WTC11 (cell line): ENCODE measurements around the gene CTDSP2. TPM values are rescaled to one million over a fixed set of nuclear protein-coding genes. Genes with fewer than 3 reads are reported as not detected.

Source experiments
- ATAC-seq: fragments of 200-7000 bp; cut with Tn5 transposase; 2 replicates; pipeline ENCODE4 v1.10.0; 2021; ENCODE audit warnings: mild to moderate bottlenecking, moderate library complexity
- CTCF ChIA-PET: fragments of 300-600 bp; sonication (Branson Sonifier 250); formaldehyde crosslinking; loops from one replicate; lab custom pipeline; 2021; ENCODE audit warnings: antibody characterized with exemption; lab: Charles Lee
- POLR2A ChIA-PET: fragments of 350-600 bp; sonication (Branson Sonifier 250); formaldehyde crosslinking; loops from one replicate; lab custom pipeline; 2021; ENCODE audit warnings: antibody characterized with exemption; lab: Charles Lee
- DNase-seq: peaks from one replicate; pipeline ENCODE4 v3.0.0; 2021; ENCODE audit warnings: low spot score
- H3K27ac Mint-ChIP-seq: 2 replicates; pipeline ENCODE4 v1.8.0; 2021; ENCODE audit warnings: mixed read lengths
- H3K27me3 Mint-ChIP-seq: 2 replicates; pipeline ENCODE4 v1.8.0; 2021; ENCODE audit warnings: low read depth, mild to moderate bottlenecking, moderate library complexity, mixed read lengths
- H3K36me3 Mint-ChIP-seq: 2 replicates; pipeline ENCODE4 v1.8.0; 2021; ENCODE audit warnings: mixed read lengths
- H3K4me1 Mint-ChIP-seq: 2 replicates; pipeline ENCODE4 v1.8.0; 2022; ENCODE audit warnings: mixed read lengths
- H3K4me3 Mint-ChIP-seq: 2 replicates; pipeline ENCODE4 v1.8.0; 2021; ENCODE audit warnings: mild to moderate bottlenecking, moderate library complexity, mixed read lengths
- H3K9me3 Mint-ChIP-seq: 2 replicates; pipeline ENCODE4 v1.8.0; 2021; ENCODE audit warnings: mixed read lengths
- ATF6 ChIP-seq: sonication (generic); formaldehyde crosslinking; IDR thresholded peaks from 2 replicates; pipeline ENCODE4 v1.8.1; 2023; ENCODE audit warnings: mild to moderate bottlenecking, missing genetic modification reagents
- ELF4 ChIP-seq: sonication (generic); formaldehyde crosslinking; IDR thresholded peaks from 2 replicates; pipeline ENCODE4 v1.8.1; 2022; ENCODE audit warnings: low read depth, mild to moderate bottlenecking, moderate library complexity, missing genetic modification reagents
- EMX1 ChIP-seq: fragments of 250-450 bp; sonication (Bioruptor Pico); IDR thresholded peaks from 2 replicates; pipeline ENCODE4 v1.8.0; 2021; ENCODE audit warnings: mild to moderate bottlenecking
- FOXJ3 ChIP-seq: sonication (generic); formaldehyde crosslinking; IDR thresholded peaks from 2 replicates; pipeline ENCODE4 v1.9.0; 2021; ENCODE audit warnings: missing genetic modification reagents, mild to moderate bottlenecking, borderline replicate concordance
- FOXP4 ChIP-seq: sonication (generic); formaldehyde crosslinking; IDR thresholded peaks from 2 replicates; pipeline ENCODE4 v1.8.0; 2022; ENCODE audit warnings: mild to moderate bottlenecking, missing genetic modification reagents
- GRHL2 ChIP-seq: fragments of 250-450 bp; sonication (Bioruptor Pico); IDR thresholded peaks from 2 replicates; pipeline ENCODE4 v1.8.0; 2022; ENCODE audit warnings: mild to moderate bottlenecking, moderate library complexity; ENCODE audit not compliant: insufficient replicate concordance, severe bottlenecking
- GTF2I ChIP-seq: fragments of 250-450 bp; sonication (Bioruptor Pico); conservative IDR thresholded peaks from 2 replicates; pipeline ENCODE4 v1.4.0; 2021; ENCODE audit warnings: mild to moderate bottlenecking
- JAZF1 ChIP-seq: fragments of 250-450 bp; sonication (Bioruptor Pico); IDR thresholded peaks from 2 replicates; pipeline ENCODE4 v1.9.0; 2021; ENCODE audit warnings: moderate library complexity, mild to moderate bottlenecking, inconsistent platforms
- MXD4 ChIP-seq: fragments of 250-450 bp; sonication (Bioruptor Pico); IDR thresholded peaks from 2 replicates; pipeline ENCODE4 v1.8.0; 2021; ENCODE audit warnings: mild to moderate bottlenecking, moderate library complexity, borderline replicate concordance
- NR1H2 ChIP-seq: sonication (generic); formaldehyde crosslinking; IDR thresholded peaks from 2 replicates; pipeline ENCODE4 v1.9.0; 2021; ENCODE audit warnings: mild to moderate bottlenecking, moderate library complexity, missing genetic modification reagents
- NR3C1 ChIP-seq: sonication (generic); formaldehyde crosslinking; conservative IDR thresholded peaks from 2 replicates; pipeline ENCODE4 v1.8.1; 2023; ENCODE audit warnings: low read depth, mild to moderate bottlenecking, missing genetic modification reagents
- PRDM15 ChIP-seq: sonication (generic); formaldehyde crosslinking; IDR thresholded peaks from 2 replicates; pipeline ENCODE4 v1.8.0; 2022; ENCODE audit warnings: missing genetic modification reagents
- PRRX2 ChIP-seq: fragments of 250-450 bp; sonication (Bioruptor Pico); IDR thresholded peaks from 2 replicates; pipeline ENCODE4 v1.8.0; 2021; ENCODE audit warnings: mild to moderate bottlenecking
- RELA ChIP-seq: sonication (generic); formaldehyde crosslinking; IDR thresholded peaks from 2 replicates; pipeline ENCODE4 v1.8.1; 2022; ENCODE audit warnings: missing genetic modification reagents, mild to moderate bottlenecking, borderline replicate concordance
- SMAD3 ChIP-seq: sonication (generic); formaldehyde crosslinking; IDR thresholded peaks from 2 replicates; pipeline ENCODE4 v1.8.0; 2022; ENCODE audit warnings: missing genetic modification reagents, mild to moderate bottlenecking, borderline replicate concordance
- USF1 ChIP-seq: sonication (generic); formaldehyde crosslinking; IDR thresholded peaks from 2 replicates; pipeline ENCODE4 v1.8.0; 2022; ENCODE audit warnings: mild to moderate bottlenecking, missing genetic modification reagents
- ZNF138 ChIP-seq: sonication (generic); formaldehyde crosslinking; conservative IDR thresholded peaks from 2 replicates; pipeline ENCODE4 v1.8.1; 2022; ENCODE audit warnings: mild to moderate bottlenecking, moderate library complexity, missing genetic modification reagents
- ZNF263 ChIP-seq: sonication (generic); formaldehyde crosslinking; IDR thresholded peaks from 2 replicates; pipeline ENCODE4 v1.8.1; 2022; ENCODE audit warnings: low read depth, mild to moderate bottlenecking, moderate library complexity, missing genetic modification reagents
- ZNF281 ChIP-seq: sonication (generic); formaldehyde crosslinking; IDR thresholded peaks from 2 replicates; pipeline ENCODE4 v1.8.0; 2023; ENCODE audit warnings: mild to moderate bottlenecking, missing genetic modification reagents
- total RNA-seq: library from RNA; stranded (reverse); gene quantifications from 3 replicates; pipeline ENCODE4 v1.2.3, GENCODE V29; 2021

CTDSP2 gene
- total RNA-seq, 1 experiment from 2014 or later: 122 TPM

GRCh38 chr12:57772429-57773322 is 73.9 kb downstream of the CTDSP2 start, which contains the start of gene EEF1AKMT3:
TSS of gene EEF1AKMT3 (plus strand) at chr12:57772614. CDS start at chr12:57772725, 111 bp downstream.
- H3K27ac Mint-ChIP-seq: peak within 1 kb of the TSS; percentile 100
- ChIA-PET POLR2A (interaction anchor here (0.8 to 1.0 kb wide), 9 partner anchors 8 to 80 kb away, joined by 3 to 6 read pairs (median 3); partner anchors contain the start of genes CDK4, CTDSP2 and TSPAN31), CTCF (interaction anchor here (0.6 to 1.5 kb wide), 11 partner anchors 9 to 1089 kb away, joined by 3 to 19 read pairs (median 3); partner anchors contain the start of gene TSFM)
- peaks cover 23% of the 10 kb centered on the region for H3K36me3 Mint-ChIP-seq
- peaks cover 23% of the 10 kb centered on the region for H3K27me3 Mint-ChIP-seq
- ATAC-seq: peak; percentile 28
- TF ChIP-seq USF1 (CRISPR knock-in tag) (0 out of 2 replicates have a peak, but pooled peaks have one; percentile 21), MXD4 (CRISPR knock-in tag) (no peak), SMAD3 (CRISPR knock-in tag) (peak; percentile 71; the same call in 1 of the 2 replicates), FOXP4 (CRISPR knock-in tag) (no peak), GRHL2 (CRISPR knock-in tag) (no peak), JAZF1 (no peak), EMX1 (CRISPR knock-in tag) (no peak), ELF4 (CRISPR knock-in tag) (no peak), ATF6 (no peak), ZNF138 (no peak), PRRX2 (no peak), ZNF263 (no peak), GTF2I (CRISPR knock-in tag) (no peak), PRDM15 (no peak)
- peak; percentile 63 for DNase-seq
- peaks cover 6% of the 10 kb centered on the region; the same call in 1 of the 2 replicates for H3K4me1 Mint-ChIP-seq
- H3K9me3 Mint-ChIP-seq: no peaks in the 10 kb centered on the region
- H3K4me3 Mint-ChIP-seq: peak within 1 kb of the TSS; percentile 97

GRCh38 chr12:57771873-57772428 is 74.6 kb downstream of the CTDSP2 start, which contains the start of gene METTL1:
TSS of gene METTL1 (minus strand) at chr12:57772105. CDS start at chr12:57772083, 22 bp downstream.
- peaks cover 31% of the 10 kb centered on the region for H3K27me3 Mint-ChIP-seq
- peaks cover 10% of the 10 kb centered on the region for H3K4me1 Mint-ChIP-seq
- H3K36me3 Mint-ChIP-seq: peaks cover 23% of the 10 kb centered on the region
- POLR2A ChIA-PET: interaction anchor here (0.7 to 1.0 kb wide), 10 partner anchors 8 to 81 kb away, joined by 3 to 6 read pairs (median 4); partner anchors contain the start of genes CDK4, CTDSP2 and TSPAN31
- CTCF ChIA-PET: interaction anchor here (0.6 to 1.5 kb wide), 11 partner anchors 9 to 1088 kb away, joined by 3 to 19 read pairs (median 3); partner anchors contain the start of gene TSFM
- ATAC-seq (peak; percentile 89), DNase-seq (peak; percentile 97)
- peak within 1 kb of the TSS; percentile 100 for H3K27ac Mint-ChIP-seq
- H3K9me3 Mint-ChIP-seq: no peaks in the 10 kb centered on the region
- peak within 1 kb of the TSS; percentile 97 for H3K4me3 Mint-ChIP-seq
- no peak for TF ChIP-seq NR1H2 (CRISPR knock-in tag)
- TF ChIP-seq RELA (CRISPR knock-in tag): peak; percentile 78; the same call in 1 of the 2 replicates
- no peak for TF ChIP-seq NR3C1 (CRISPR knock-in tag)
- TF ChIP-seq ZNF281 (CRISPR knock-in tag): no peak
- TF ChIP-seq FOXJ3 (CRISPR knock-in tag): no peak
- peak; percentile 81 for TF ChIP-seq USF1 (CRISPR knock-in tag)
